H1 (cell line): ENCODE results near the gene DOCK8.

Experiments used
- CBX5 ChIP-seq: fragments of 300-800, 300-1000 bp; sonication (generic); IDR thresholded peaks from 2 replicates; pipeline ENCODE4 v1.7.1; 2016; ENCODE audit warnings: antibody characterized with exemption, low read length, low read depth
- CBX8 ChIP-seq: fragments of 300-800, 300-1000 bp; sonication (generic); IDR thresholded peaks from 2 replicates; pipeline ENCODE4 v1.7.1; 2016; ENCODE audit warnings: low read depth, low read length, borderline replicate concordance
- EP300 ChIP-seq, 2 experiments: IDR thresholded peaks; 1 replicate in 1 of 2; 2 replicates in 1 of 2; pipeline ENCODE4 v1.6.1; 2011 to 2012; ENCODE audit warnings: low read depth in 2 of 2, low read length in 2 of 2, mild to moderate bottlenecking in 2 of 2, borderline replicate concordance in 1 of 2, inconsistent platforms in 1 of 2, moderate library complexity in 1 of 2
- MAFK ChIP-seq: IDR thresholded peaks from 2 replicates; pipeline ENCODE4 v1.6.1; 2012; ENCODE audit warnings: low read depth, mild to moderate bottlenecking, improper control_type of control experiment, low read length
- POLR2A ChIP-seq, 2 experiments: IDR thresholded peaks; 1 replicate in 1 of 2; 2 replicates in 1 of 2; pipeline ENCODE4 v1.6.1; 2011; ENCODE audit warnings: low read depth in 2 of 2, low read length in 2 of 2, mild to moderate bottlenecking in 2 of 2; ENCODE audit errors: control extremely low read depth in 1 of 2
- POLR2AphosphoS5 ChIP-seq: IDR thresholded peaks from 2 replicates; pipeline ENCODE4 v1.6.1; 2011; ENCODE audit warnings: low read depth, low read length
- RNF2 ChIP-seq: fragments of 200-900, 300-1000 bp; sonication (generic); IDR thresholded peaks from 2 replicates; pipeline ENCODE4 v1.7.1; 2016; ENCODE audit warnings: borderline replicate concordance, low read depth, mild to moderate bottlenecking, antibody characterized with exemption, low read length; ENCODE audit not compliant: poor library complexity, severe bottlenecking; ENCODE audit errors: missing control alignments
- TCF12 ChIP-seq: IDR thresholded peaks from 2 replicates; pipeline ENCODE4 v1.6.1; 2011; ENCODE audit warnings: low read depth, mild to moderate bottlenecking, low read length
- YY1 ChIP-seq: IDR thresholded peaks from 2 replicates; pipeline ENCODE4 v1.6.1; 2011; ENCODE audit warnings: low read depth, mild to moderate bottlenecking, low read length
- TF ChIP-seq, protein P1 (sequence below), 3 experiments: IDR thresholded peaks; 1 replicate in 2 of 3; 2 replicates in 1 of 3; pipeline versions ENCODE4 v1.5.1 to v1.6.1; 2011; ENCODE audit warnings: low read length in 3 of 3, mild to moderate bottlenecking in 3 of 3, inconsistent platforms in 2 of 3, low read depth in 1 of 3, moderate library complexity in 1 of 3; ENCODE audit not compliant: insufficient read depth in 1 of 3; ENCODE audit errors: control extremely low read depth in 1 of 3

DNA sequence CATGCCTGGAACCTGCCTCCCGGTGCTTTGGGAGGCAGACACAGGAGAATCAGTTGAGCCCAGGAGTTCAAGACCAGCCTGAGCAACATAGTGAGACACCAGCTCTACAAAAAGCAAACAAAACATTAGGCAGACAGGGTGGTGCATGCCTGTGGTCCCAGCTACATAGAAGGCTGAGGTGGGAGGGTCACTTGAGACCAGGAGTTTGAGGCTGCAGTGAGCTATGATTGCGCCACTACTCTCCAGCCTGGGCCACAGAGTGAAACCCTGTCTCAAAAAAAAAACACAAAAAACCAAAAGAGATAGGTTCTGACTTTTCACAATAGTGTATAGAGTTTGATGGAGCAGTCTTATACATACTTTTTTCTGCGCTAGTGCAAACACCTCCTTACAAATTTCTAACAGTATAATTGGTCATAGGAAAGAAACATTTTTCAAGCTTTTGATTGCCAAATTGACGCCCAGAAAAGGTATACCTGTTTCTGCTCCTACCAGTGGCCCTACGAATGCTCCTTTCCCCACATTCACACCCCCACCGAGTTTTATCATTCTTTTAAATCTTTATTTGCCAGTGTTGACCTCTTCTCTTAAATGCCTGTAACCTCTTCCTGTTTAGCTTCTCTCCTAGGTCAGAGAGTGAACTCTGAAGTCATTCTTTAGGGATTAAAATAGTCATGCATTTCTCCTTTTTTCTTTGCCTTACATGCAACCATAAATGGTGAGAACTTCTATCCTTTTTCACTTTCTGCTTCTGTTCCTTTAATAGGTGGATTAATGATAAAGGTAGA, 7.5 kb downstream of the DOCK8 start:
- TF ChIP-seq EP300 (IDR thresholded peaks at IDR 0.05; ENCODE audit: borderline replicate concordance in 1 of 2, low read depth in 2 of 2, low read length in 2 of 2) (no peak), POLR2AphosphoS5 (no peak), TCF12 (no peak), POLR2A (IDR thresholded peaks at IDR 0.05; ENCODE audit: control extremely low read depth in 1 of 2, low read depth in 2 of 2, low read length in 2 of 2) (no peak), YY1 (no peak), CBX8 (no peak), MAFK (no peak), CBX5 (no peak), RNF2 (no peak)
- TF ChIP-seq, protein P1, sequence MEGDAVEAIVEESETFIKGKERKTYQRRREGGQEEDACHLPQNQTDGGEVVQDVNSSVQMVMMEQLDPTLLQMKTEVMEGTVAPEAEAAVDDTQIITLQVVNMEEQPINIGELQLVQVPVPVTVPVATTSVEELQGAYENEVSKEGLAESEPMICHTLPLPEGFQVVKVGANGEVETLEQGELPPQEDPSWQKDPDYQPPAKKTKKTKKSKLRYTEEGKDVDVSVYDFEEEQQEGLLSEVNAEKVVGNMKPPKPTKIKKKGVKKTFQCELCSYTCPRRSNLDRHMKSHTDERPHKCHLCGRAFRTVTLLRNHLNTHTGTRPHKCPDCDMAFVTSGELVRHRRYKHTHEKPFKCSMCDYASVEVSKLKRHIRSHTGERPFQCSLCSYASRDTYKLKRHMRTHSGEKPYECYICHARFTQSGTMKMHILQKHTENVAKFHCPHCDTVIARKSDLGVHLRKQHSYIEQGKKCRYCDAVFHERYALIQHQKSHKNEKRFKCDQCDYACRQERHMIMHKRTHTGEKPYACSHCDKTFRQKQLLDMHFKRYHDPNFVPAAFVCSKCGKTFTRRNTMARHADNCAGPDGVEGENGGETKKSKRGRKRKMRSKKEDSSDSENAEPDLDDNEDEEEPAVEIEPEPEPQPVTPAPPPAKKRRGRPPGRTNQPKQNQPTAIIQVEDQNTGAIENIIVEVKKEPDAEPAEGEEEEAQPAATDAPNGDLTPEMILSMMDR (IDR thresholded peaks at IDR 0.05; ENCODE audit: control extremely low read depth in 1 of 3, insufficient read depth in 1 of 3, low read depth in 1 of 3, low read length in 3 of 3), result no peak
